Transverse colon (tissue), 3 donors: Measurements from ENCODE around the gene PLD3.

Experiments used
- POLR2A ChIP-seq: fragments of 450-650 bp; IDR thresholded peaks from one replicate; pipeline ENCODE4 v1.6.1; 2016; ENCODE audit warnings: antibody characterized with exemption, mild to moderate bottlenecking, moderate library complexity
- TF ChIP-seq, protein P1 (sequence below), 5 experiments: fragments of 200-600 bp in 3 of 5; fragments of 450-650 bp in 2 of 5; sonication (generic) in 3 of 5; IDR thresholded peaks; 1 replicate in 2 of 5; 2 replicates in 3 of 5; pipeline ENCODE4 v1.5.1; 2016 to 2017; ENCODE audit warnings: antibody characterized with exemption in 5 of 5, inconsistent platforms in 3 of 5, mild to moderate bottlenecking in 2 of 5, moderate library complexity in 1 of 5

DNA sequence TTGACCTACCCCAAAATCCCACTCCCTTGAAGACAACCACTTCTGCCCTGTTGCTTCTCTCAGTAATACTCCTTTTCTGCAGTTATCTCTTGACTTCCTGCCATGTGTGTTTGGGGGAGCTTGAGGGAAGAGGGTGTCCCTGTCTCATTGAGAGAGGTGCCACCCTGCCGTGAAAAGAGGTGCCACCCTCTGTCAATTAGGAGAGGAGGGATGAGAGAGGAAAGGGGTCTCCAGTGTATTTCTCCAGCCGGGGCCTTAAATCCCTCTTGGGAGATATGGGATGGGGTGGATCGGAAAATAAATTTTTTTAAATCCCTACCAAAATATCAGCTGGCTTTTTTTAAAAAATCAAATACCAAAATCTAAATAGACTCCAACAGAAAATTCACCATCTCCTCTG, 16.5 kb downstream of the PLD3 start:
- TF ChIP-seq, protein P1, sequence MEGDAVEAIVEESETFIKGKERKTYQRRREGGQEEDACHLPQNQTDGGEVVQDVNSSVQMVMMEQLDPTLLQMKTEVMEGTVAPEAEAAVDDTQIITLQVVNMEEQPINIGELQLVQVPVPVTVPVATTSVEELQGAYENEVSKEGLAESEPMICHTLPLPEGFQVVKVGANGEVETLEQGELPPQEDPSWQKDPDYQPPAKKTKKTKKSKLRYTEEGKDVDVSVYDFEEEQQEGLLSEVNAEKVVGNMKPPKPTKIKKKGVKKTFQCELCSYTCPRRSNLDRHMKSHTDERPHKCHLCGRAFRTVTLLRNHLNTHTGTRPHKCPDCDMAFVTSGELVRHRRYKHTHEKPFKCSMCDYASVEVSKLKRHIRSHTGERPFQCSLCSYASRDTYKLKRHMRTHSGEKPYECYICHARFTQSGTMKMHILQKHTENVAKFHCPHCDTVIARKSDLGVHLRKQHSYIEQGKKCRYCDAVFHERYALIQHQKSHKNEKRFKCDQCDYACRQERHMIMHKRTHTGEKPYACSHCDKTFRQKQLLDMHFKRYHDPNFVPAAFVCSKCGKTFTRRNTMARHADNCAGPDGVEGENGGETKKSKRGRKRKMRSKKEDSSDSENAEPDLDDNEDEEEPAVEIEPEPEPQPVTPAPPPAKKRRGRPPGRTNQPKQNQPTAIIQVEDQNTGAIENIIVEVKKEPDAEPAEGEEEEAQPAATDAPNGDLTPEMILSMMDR (IDR thresholded peaks at IDR 0.05) = no peak
- TF ChIP-seq POLR2A = no peak
